ENCODE measurements around the gene SLC10A7. TPM values are rescaled to one million over a fixed set of nuclear protein-coding genes. Genes with fewer than 3 reads are reported as not detected.

The SLC10A7 gene
- total and polyA plus RNA-seq, 2 experiments from 2014 or later: 8.3 to 21.2 TPM

- Histone ChIP-seq H2AFZ (no peak overlapping the region), H3K79me2 (peaks cover 2% of the 10 kb centered on the region), H3K4me3 (no peak overlapping the region), H3K27me3 (no peaks in the 10 kb centered on the region), H3K4me2 (no peak overlapping the region), H3K9me2 (replicated peaks; ENCODE audit: insufficient read depth) (no peaks in the 10 kb centered on the region), H4K20me1 (ENCODE audit: insufficient read depth, poor library complexity, severe bottlenecking) (no peaks in the 10 kb centered on the region), H3K9me3 (ENCODE audit: low read depth) (no peaks in the 10 kb centered on the region), H3K36me3 (replicated peaks; ENCODE audit: insufficient read depth, low read depth) (no peaks in the 10 kb centered on the region), H3K4me1 (ENCODE audit: insufficient read depth) (no peaks in the 10 kb centered on the region), H3K27ac (no peak overlapping the region)
- DNase-seq (ENCODE audit: low spot score): no peak
- 100% methylated on average over 1 of the region's 1 CpG for whole genome bisulfite sequencing (ENCODE audit: low lambda C conversion rate, missing lambda C conversion rate)
- TF ChIP-seq EZH2phosphoT487 (IDR thresholded peaks at IDR 0.05; ENCODE audit: low read depth, severe bottlenecking, unreplicated experiment) (no peak), CTCF (IDR thresholded peaks at IDR 0.05; ENCODE audit: poor library complexity) (no peak), EZH2 (IDR thresholded peaks at IDR 0.05; ENCODE audit: borderline replicate concordance) (no peak)
These were observed 93.4 kb downstream of the SLC10A7 start for GRCh38 chr4:146428298-146428697.

GRCh38 chr4:146417822-146418221 lies 103.9 kb downstream of the SLC10A7 start:
- Histone ChIP-seq H3K27me3 (no peaks in the 10 kb centered on the region), H3K4me2 (no peak overlapping the region), H3K9me2 (replicated peaks; ENCODE audit: insufficient read depth) (no peaks in the 10 kb centered on the region), H4K20me1 (ENCODE audit: insufficient read depth, poor library complexity, severe bottlenecking) (no peaks in the 10 kb centered on the region), H2AFZ (no peak overlapping the region), H3K27ac (no peak overlapping the region), H3K36me3 (replicated peaks; ENCODE audit: insufficient read depth, low read depth) (no peaks in the 10 kb centered on the region), H3K4me3 (no peak overlapping the region), H3K79me2 (no peaks in the 10 kb centered on the region), H3K4me1 (ENCODE audit: insufficient read depth) (no peaks in the 10 kb centered on the region), H3K9me3 (ENCODE audit: low read depth) (no peaks in the 10 kb centered on the region)
- no peak for DNase-seq (ENCODE audit: low spot score)
- no peak for TF ChIP-seq EZH2phosphoT487 (IDR thresholded peaks at IDR 0.05; ENCODE audit: low read depth, severe bottlenecking, unreplicated experiment)
- TF ChIP-seq EZH2 (IDR thresholded peaks at IDR 0.05; ENCODE audit: borderline replicate concordance): no peak
- no peak for TF ChIP-seq CTCF (IDR thresholded peaks at IDR 0.05; ENCODE audit: poor library complexity)
- 69% methylated on average over 2 of the region's 2 CpGs for WGBS (ENCODE audit: low lambda C conversion rate, missing lambda C conversion rate)

GRCh38 chr4:146415829-146416228 lies 105.9 kb downstream of the SLC10A7 start:
- no peaks in the 10 kb centered on the region for H3K27me3 ChIP-seq
- H3K4me3 ChIP-seq: no peak overlapping the region
- H3K79me2 ChIP-seq: no peaks in the 10 kb centered on the region
- H3K27ac ChIP-seq: no peak overlapping the region
- no peaks in the 10 kb centered on the region for H3K4me1 ChIP-seq (ENCODE audit: insufficient read depth)
- H3K9me3 ChIP-seq (ENCODE audit: low read depth): no peaks in the 10 kb centered on the region
- no peak for DNase-seq (ENCODE audit: low spot score)
- no peaks in the 10 kb centered on the region for H3K36me3 ChIP-seq (replicated peaks; ENCODE audit: insufficient read depth, low read depth)
- H3K4me2 ChIP-seq: no peak overlapping the region
- no peaks in the 10 kb centered on the region for H3K9me2 ChIP-seq (replicated peaks; ENCODE audit: insufficient read depth)
- no peak overlapping the region for H2AFZ ChIP-seq
- WGBS (ENCODE audit: low lambda C conversion rate, missing lambda C conversion rate): 96% methylated on average over 1 of the region's 1 CpG
- TF ChIP-seq EZH2phosphoT487 (IDR thresholded peaks at IDR 0.05; ENCODE audit: low read depth, severe bottlenecking, unreplicated experiment) (no peak), EZH2 (IDR thresholded peaks at IDR 0.05; ENCODE audit: borderline replicate concordance) (no peak), CTCF (IDR thresholded peaks at IDR 0.05; ENCODE audit: poor library complexity) (no peak)
- H4K20me1 ChIP-seq (ENCODE audit: insufficient read depth, poor library complexity, severe bottlenecking): no peaks in the 10 kb centered on the region

- Histone ChIP-seq H2AFZ (no peak overlapping the region), H4K20me1 (ENCODE audit: insufficient read depth, poor library complexity, severe bottlenecking) (no peaks in the 10 kb centered on the region), H3K9me3 (ENCODE audit: low read depth) (no peaks in the 10 kb centered on the region), H3K27me3 (no peaks in the 10 kb centered on the region), H3K36me3 (replicated peaks; ENCODE audit: insufficient read depth, low read depth) (no peaks in the 10 kb centered on the region), H3K4me3 (no peak overlapping the region), H3K79me2 (no peaks in the 10 kb centered on the region), H3K27ac (no peak overlapping the region), H3K9me2 (replicated peaks; ENCODE audit: insufficient read depth) (no peaks in the 10 kb centered on the region), H3K4me2 (no peak overlapping the region), H3K4me1 (ENCODE audit: insufficient read depth) (no peaks in the 10 kb centered on the region)
- DNase-seq (ENCODE audit: low spot score): no peak
- TF ChIP-seq CTCF (IDR thresholded peaks at IDR 0.05; ENCODE audit: poor library complexity) (no peak), EZH2 (IDR thresholded peaks at IDR 0.05; ENCODE audit: borderline replicate concordance) (no peak), EZH2phosphoT487 (IDR thresholded peaks at IDR 0.05; ENCODE audit: low read depth, severe bottlenecking, unreplicated experiment) (no peak)
- WGBS (ENCODE audit: low lambda C conversion rate, missing lambda C conversion rate): 78% methylated on average over 4 of the region's 4 CpGs
These were observed 114.1 kb downstream of the SLC10A7 start for GRCh38 chr4:146407669-146408084.
